Pancreas (tissue), 10 donors: ENCODE measurements around the gene CCDC172. TPM values are rescaled to one million over a fixed set of nuclear protein-coding genes. Genes with fewer than 3 reads are reported as not detected.
"Not testable (repeated sequence)": the region's sequence is repeated elsewhere in the genome, so short reads cannot be mapped to it uniquely, and the experiment has no call there.

Source experiments
- ATAC-seq, 4 donors: fragments of 200-7000 bp; cut with Tn5 transposase; one replicate each; pipeline versions ENCODE4 v1.8.0 to v1.9.1; 2020; ENCODE audit warnings: mild to moderate bottlenecking in 4 of 4, moderate library complexity in 4 of 4
- DNase-seq, 6 donors: peaks; one replicate each; pipeline ENCODE4 v3.0.0-alpha.2; 2020
- FAIRE-seq: peaks from 2 replicates; lab custom pipeline; 2012; peaks lifted over from hg19 to GRCh38; lab: Jason Lieb, UNC
- H3K27ac ChIP-seq, 4 donors: fragments of 200-600 bp; sonication (generic); 1 replicate in 3 of 4; 2 replicates in 1 of 4; pipeline versions ENCODE4 v1.5.0 to v1.8.0; 2020
- H3K27me3 ChIP-seq, 4 donors: fragments of 200-600 bp; one replicate each; pipeline ENCODE4 v1.8.0; 2021
- H3K36me3 ChIP-seq, 3 donors: fragments of 200-600 bp; sonication (generic) in 1 of 3; one replicate each; pipeline versions ENCODE4 v1.5.0 to v1.8.0; 2020 to 2021
- H3K4me1 ChIP-seq, 3 donors: fragments of 200-600 bp; one replicate each; pipeline ENCODE4 v1.8.0; 2021
- H3K4me3 ChIP-seq, 4 donors: fragments of 200-600 bp; sonication (generic) in 2 of 4; one replicate each; pipeline versions ENCODE4 v1.5.0 to v1.8.0; 2020 to 2021
- H3K9me3 ChIP-seq, 4 donors: fragments of 200-600 bp; one replicate each; pipeline ENCODE4 v1.8.0; 2021
- CTCF ChIP-seq, 4 donors: fragments of 200-600 bp; sonication (generic) in 3 of 4; IDR thresholded peaks; one replicate each; pipeline versions ENCODE4 v1.5.0 to v1.8.0; 2021; ENCODE audit warnings: antibody characterized with exemption in 4 of 4
- WGBS, 2 donors: extraction: QIAGEN DNeasy Blood & Tissue Kit; methylation state at CpG; one replicate each; pipeline ENCODE4 v1.1.7; 2013; 5-methylcytosine and 5-hydroxymethylcytosine counted together
- intact Hi-C, 3 donors: fragments of 100-400 bp; cut with DNase I; formaldehyde crosslinking; loops; one replicate each; pipeline versions ENCODE4 v1.11.1 to v1.14.2; 2022
- polyA plus RNA-seq, 2 donors: library from polyadenylated mRNA; stranded (reverse); fragments of 200-250 nt; gene quantifications; one replicate each; pipeline ENCODE4 v1.2.3, GENCODE V29; 2013
- total RNA-seq, 6 donors: library from RNA; stranded (reverse); fragmentation: NEBNext Ultra II Directional in 4 of 6; extraction: Animal tissue kit (Norgen Biotek cat#: 25700) in 4 of 6; gene quantifications; one replicate each; pipeline versions ENCODE4 v1.2.1 to v1.2.4, GENCODE V29; 2021 to 2023
- donor health status: healthy with polysubstance abuse.
- donor health status: DM: no; HTN: no; CAD: no; lungs with moderate emphysema.
- donor health status: DM: no; HTN: no; CAD: no.
- donor health status: control.
- donor health status: control.
- donor health status: Bipolar disorder and iron deficiency.
- donor health status: DM: yes; HTN: yes; CAD: no.
- donor health status: DM: no; HTN: no; CAD: no.
- donor health status: DM: no; HTN: no; CAD: no.
- donor health status: DM: yes; HTN: yes; CAD: no.

CCDC172 gene
- total and polyA plus RNA-seq, 8 donors = not detected

- 77 to 83% methylated on average over 5 of the region's 5 CpGs for WGBS, 2 donors
- H3K36me3 ChIP-seq = no peaks in the 10 kb centered on the region
- H3K27ac ChIP-seq = no peak overlapping the region
- no peak for TF ChIP-seq CTCF (IDR thresholded peaks at IDR 0.05)
- H3K27me3 ChIP-seq = no peaks in the 10 kb centered on the region
- no peaks in the 10 kb centered on the region for H3K4me1 ChIP-seq
- no peak for FAIRE-seq
- intact Hi-C loops = loop anchor here in 1 of 3 donors (10.0 kb wide), 1 partner anchor 1027 kb away; no protein-coding TSS in a partner anchor
- no peaks in the 10 kb centered on the region for H3K9me3 ChIP-seq
- no peak for ATAC-seq
- H3K4me3 ChIP-seq = no peak overlapping the region
- no peak for DNase-seq
Measured at GRCh38 chr10:116382290-116382689, 58.0 kb downstream of the CCDC172 start.

- FAIRE-seq = no peak
- no peaks in the 10 kb centered on the region for H3K36me3 ChIP-seq
- TF ChIP-seq CTCF (IDR thresholded peaks at IDR 0.05) = no peak
- intact Hi-C loops = loop anchor here in 1 of 3 donors (10.0 kb wide), 1 partner anchor 1031 kb away; no protein-coding TSS in a partner anchor
- 78 to 85% methylated on average over 2 of the region's 2 CpGs for WGBS, 2 donors
- ATAC-seq = no peak
- no peak overlapping the region for H3K4me3 ChIP-seq
- H3K4me1 ChIP-seq = no peaks in the 10 kb centered on the region
- no peak for DNase-seq
- no peaks in the 10 kb centered on the region for H3K27me3 ChIP-seq
- no peak overlapping the region for H3K27ac ChIP-seq
- H3K9me3 ChIP-seq = no peaks in the 10 kb centered on the region
Measured at GRCh38 chr10:116385311-116385710, 61.1 kb downstream of the CCDC172 start.

- H3K27me3 ChIP-seq = no peaks in the 10 kb centered on the region
- peak in 3 of 4 donors; percentile 61 to 67 (median 65) for ATAC-seq
- peak; percentile 57 for FAIRE-seq
- no peak overlapping the region for H3K27ac ChIP-seq
- peak in 3 of 4 donors; percentile 24 to 42 (median 37) for TF ChIP-seq CTCF (IDR thresholded peaks at IDR 0.05)
- DNase-seq = no peak
- H3K4me1 ChIP-seq = no peaks in the 10 kb centered on the region
- intact Hi-C loops = loop anchor here in 1 of 3 donors (10.0 kb wide), 1 partner anchor 1031 kb away; no protein-coding TSS in a partner anchor
- H3K36me3 ChIP-seq = no peaks in the 10 kb centered on the region
- H3K9me3 ChIP-seq = no peaks in the 10 kb centered on the region
- no peak overlapping the region for H3K4me3 ChIP-seq
- 0 to 2% methylated on average over 1 of the region's 1 CpG for WGBS, 2 donors
Measured at GRCh38 chr10:116385994-116386809, 62.0 kb downstream of the CCDC172 start.

- H3K4me1 ChIP-seq, H3K27me3 ChIP-seq, ATAC-seq, H3K27ac ChIP-seq, FAIRE-seq, H3K36me3 ChIP-seq, intact Hi-C loops, H3K4me3 ChIP-seq, H3K9me3 ChIP-seq: not testable (repeated sequence)
- 96% methylated on average over 31 to 42 of the region's 43 CpGs for WGBS, 2 donors
- DNase-seq = peak in 1 of 6 donors; percentile 33
Measured at GRCh38 chr10:116393246-116393831, 69.1 kb downstream of the CCDC172 start.

GRCh38 chr10:116395223-116395985, 71.2 kb downstream of the CCDC172 start:
- Histone ChIP-seq H3K9me3 (no peaks in the 10 kb centered on the region), H3K27me3 (peaks cover 0 to 7% (median 0%) of the 10 kb centered on the region in 4 donors), H3K4me3 (no peak overlapping the region), H3K36me3 (no peaks in the 10 kb centered on the region), H3K4me1 (no peaks in the 10 kb centered on the region), H3K27ac (no peak overlapping the region)
- DNase-seq (peak in 3 of 6 donors; percentile 33 to 47 (median 39)), ATAC-seq (peak in 2 of 4 donors; percentile 43 to 49), FAIRE-seq (no peak)
- 60 to 71% methylated on average over 13 of the region's 13 CpGs for WGBS, 2 donors
- no peak for TF ChIP-seq CTCF (IDR thresholded peaks at IDR 0.05)
- intact Hi-C loops = no loop called here
